Left lung (tissue), 10 donors: ENCODE data around the gene CD72. TPM values are rescaled to one million over a fixed set of nuclear protein-coding genes. Genes with fewer than 3 reads are reported as not detected.

ENCODE experiments used
- ATAC-seq: fragments of 200-7000 bp; cut with Tn5 transposase; one replicate; pipeline ENCODE4 v1.9.1; 2020; ENCODE audit warnings: moderate library complexity
- DNase-seq, 4 donors: peaks; one replicate each; pipeline ENCODE4 v3.0.0-alpha.2; 2013 to 2020
- H3K27ac ChIP-seq, 2 donors: fragments of 200-600 bp; sonication (generic) in 1 of 2; one replicate each; pipeline versions ENCODE4 v1.5.0 to v1.8.0; 2020 to 2021
- H3K27me3 ChIP-seq, 2 donors: fragments of 200-600 bp; sonication (generic) in 1 of 2; one replicate each; pipeline versions ENCODE4 v1.5.0 to v1.8.0; 2020 to 2021
- H3K36me3 ChIP-seq, 2 donors: fragments of 200-600 bp; sonication (generic) in 1 of 2; one replicate each; pipeline versions ENCODE4 v1.5.0 to v1.8.0; 2020 to 2021
- H3K4me1 ChIP-seq, 2 donors: fragments of 200-600 bp; one replicate each; pipeline ENCODE4 v1.8.0; 2021
- H3K4me3 ChIP-seq, 2 donors: fragments of 200-600 bp; sonication (generic) in 1 of 2; one replicate each; pipeline versions ENCODE4 v1.5.0 to v1.8.0; 2020 to 2021; ENCODE audit warnings: mild to moderate bottlenecking in 1 of 2
- H3K9me3 ChIP-seq, 2 donors: fragments of 200-600 bp; sonication (generic) in 1 of 2; one replicate each; pipeline versions ENCODE4 v1.5.0 to v1.8.0; 2020 to 2021
- CTCF ChIP-seq, 2 donors: fragments of 200-600 bp; sonication (generic) in 1 of 2; IDR thresholded peaks; one replicate each; pipeline versions ENCODE4 v1.5.0 to v1.8.0; 2021; ENCODE audit warnings: antibody characterized with exemption in 2 of 2
- intact Hi-C, 2 donors: fragments of 100-400 bp; cut with DNase I; formaldehyde crosslinking; loops; one replicate each; pipeline versions ENCODE4 v1.11.2 to v1.14.2; 2022
- polyA plus RNA-seq, 6 donors: library from polyadenylated mRNA; unstranded; fragments of 120-200 nt; gene quantifications; one replicate each; pipeline ENCODE4 v1.2.1, GENCODE V29; 2013; ENCODE audit not compliant: insufficient read length in 6 of 6
- total RNA-seq, 2 donors: library from RNA; stranded (reverse); fragmentation: NEBNext Ultra II Directional; extraction: Animal tissue kit (Norgen Biotek cat#: 25700); gene quantifications; one replicate each; pipeline ENCODE4 v1.2.1, GENCODE V29; 2021
- donor health status: DM: no; HTN: yes; CAD: no.
- donor health status: DM: no; HTN: no; CAD: no.

Gene CD72
- total and polyA plus RNA-seq, 8 donors: 3.2 to 4.3 (median 3.7) TPM

GRCh38 chr9:35570709-35571504 is 47.3 kb downstream of the CD72 start:
- no peak overlapping the region for H3K4me3 ChIP-seq
- ATAC-seq: no peak
- intact Hi-C loops: no loop called here
- H3K36me3 ChIP-seq: no peaks in the 10 kb centered on the region
- peaks cover 0 to 17% of the 10 kb centered on the region in 2 donors for H3K4me1 ChIP-seq
- DNase-seq: no peak
- H3K27ac ChIP-seq: no peak overlapping the region
- no peaks in the 10 kb centered on the region for H3K27me3 ChIP-seq
- H3K9me3 ChIP-seq: no peaks in the 10 kb centered on the region
- TF ChIP-seq CTCF (IDR thresholded peaks at IDR 0.05): no peak

GRCh38 chr9:35569206-35569605 is 49.0 kb downstream of the CD72 start:
- DNase-seq: no peak
- no peaks in the 10 kb centered on the region for H3K36me3 ChIP-seq
- intact Hi-C loops: no loop called here
- H3K27me3 ChIP-seq: no peaks in the 10 kb centered on the region
- no peak overlapping the region for H3K4me3 ChIP-seq
- no peak overlapping the region for H3K27ac ChIP-seq
- no peak for TF ChIP-seq CTCF (IDR thresholded peaks at IDR 0.05)
- no peak for ATAC-seq
- no peaks in the 10 kb centered on the region for H3K9me3 ChIP-seq
- peaks cover 0 to 17% of the 10 kb centered on the region in 2 donors for H3K4me1 ChIP-seq

- ATAC-seq (no peak), DNase-seq (no peak)
- H3K4me1 ChIP-seq: peaks cover 0 to 25% of the 10 kb centered on the region in 2 donors
- no peaks in the 10 kb centered on the region for H3K36me3 ChIP-seq
- no peaks in the 10 kb centered on the region for H3K9me3 ChIP-seq
- H3K27me3 ChIP-seq: no peaks in the 10 kb centered on the region
- H3K4me3 ChIP-seq: no peak overlapping the region
- TF ChIP-seq CTCF (IDR thresholded peaks at IDR 0.05): no peak
- no peak overlapping the region for H3K27ac ChIP-seq
- intact Hi-C loops: no loop called here
Measured at GRCh38 chr9:35568196-35568595, 50.0 kb downstream of the CD72 start.

- intact Hi-C loops: no loop called here
- TF ChIP-seq CTCF (IDR thresholded peaks at IDR 0.05): no peak
- DNase-seq: no peak
- no peak for ATAC-seq
- H3K9me3 ChIP-seq: no peaks in the 10 kb centered on the region
- no peak overlapping the region for H3K4me3 ChIP-seq
- peaks cover 0 to 25% of the 10 kb centered on the region in 2 donors for H3K4me1 ChIP-seq
- H3K27ac ChIP-seq: no peak overlapping the region
- peaks cover 0 to 11% of the 10 kb centered on the region in 2 donors for H3K36me3 ChIP-seq
- H3K27me3 ChIP-seq: no peaks in the 10 kb centered on the region
Measured at GRCh38 chr9:35566417-35566816, 51.8 kb downstream of the CD72 start.

GRCh38 chr9:35564658-35565061 is 53.6 kb downstream of the CD72 start:
- no peak for ATAC-seq
- H3K27ac ChIP-seq: no peak overlapping the region
- intact Hi-C loops: no loop called here

More at GRCh38 chr9:35564658-35565061, 53.6 kb downstream of the CD72 start:
- Histone ChIP-seq H3K9me3 (no peaks in the 10 kb centered on the region), H3K4me1 (peaks cover 0 to 14% of the 10 kb centered on the region in 2 donors), H3K4me3 (no peak overlapping the region), H3K27me3 (no peaks in the 10 kb centered on the region), H3K36me3 (peaks cover 0 to 28% of the 10 kb centered on the region in 2 donors)
- no peak for TF ChIP-seq CTCF (IDR thresholded peaks at IDR 0.05)
- DNase-seq: no peak
